Astrocyte (in vitro differentiated cells and primary cell): ENCODE data around the gene ABTB2.

Experiments
- EZH2 ChIP-seq: IDR thresholded peaks from 2 replicates; pipeline ENCODE4 v1.6.1; 2012; ENCODE audit warnings: mild to moderate bottlenecking, low read length, inconsistent platforms; ENCODE audit not compliant: insufficient read depth
- TF ChIP-seq, protein P1 (sequence below): IDR thresholded peaks from 2 replicates; pipeline ENCODE4 v1.5.1; 2011; ENCODE audit warnings: low read depth, mild to moderate bottlenecking, inconsistent platforms, low read length, moderate library complexity; ENCODE audit not compliant: insufficient read depth

DNA sequence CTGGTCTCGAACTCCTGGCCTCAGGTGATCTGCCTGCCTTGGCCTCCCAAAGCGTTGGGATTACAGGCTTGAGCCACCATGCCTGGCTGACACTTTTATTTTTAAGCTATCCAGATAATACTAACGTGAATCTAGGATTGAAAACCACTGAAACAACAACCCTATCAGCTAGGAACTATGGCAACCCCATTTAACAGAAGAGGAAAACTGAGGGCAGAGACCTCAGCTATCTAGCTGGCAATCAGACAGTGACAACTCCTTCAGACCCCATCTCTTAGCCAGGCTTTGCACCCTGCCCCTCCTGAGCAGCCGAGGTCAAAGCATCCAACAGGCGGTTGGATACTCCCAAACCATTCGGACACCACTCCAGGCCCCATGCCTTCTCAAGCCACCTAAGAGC is 14.1 kb downstream of the ABTB2 start:
- TF ChIP-seq, protein P1, sequence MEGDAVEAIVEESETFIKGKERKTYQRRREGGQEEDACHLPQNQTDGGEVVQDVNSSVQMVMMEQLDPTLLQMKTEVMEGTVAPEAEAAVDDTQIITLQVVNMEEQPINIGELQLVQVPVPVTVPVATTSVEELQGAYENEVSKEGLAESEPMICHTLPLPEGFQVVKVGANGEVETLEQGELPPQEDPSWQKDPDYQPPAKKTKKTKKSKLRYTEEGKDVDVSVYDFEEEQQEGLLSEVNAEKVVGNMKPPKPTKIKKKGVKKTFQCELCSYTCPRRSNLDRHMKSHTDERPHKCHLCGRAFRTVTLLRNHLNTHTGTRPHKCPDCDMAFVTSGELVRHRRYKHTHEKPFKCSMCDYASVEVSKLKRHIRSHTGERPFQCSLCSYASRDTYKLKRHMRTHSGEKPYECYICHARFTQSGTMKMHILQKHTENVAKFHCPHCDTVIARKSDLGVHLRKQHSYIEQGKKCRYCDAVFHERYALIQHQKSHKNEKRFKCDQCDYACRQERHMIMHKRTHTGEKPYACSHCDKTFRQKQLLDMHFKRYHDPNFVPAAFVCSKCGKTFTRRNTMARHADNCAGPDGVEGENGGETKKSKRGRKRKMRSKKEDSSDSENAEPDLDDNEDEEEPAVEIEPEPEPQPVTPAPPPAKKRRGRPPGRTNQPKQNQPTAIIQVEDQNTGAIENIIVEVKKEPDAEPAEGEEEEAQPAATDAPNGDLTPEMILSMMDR: no peak
- no peak for TF ChIP-seq EZH2
